ENCODE results near the gene GNAI2. TPM values are rescaled to one million over a fixed set of nuclear protein-coding genes. Genes with fewer than 3 reads are reported as not detected.
"Not testable (repeated sequence)": the region's sequence is repeated elsewhere in the genome, so short reads cannot be mapped to it uniquely, and the experiment has no call there.

GNAI2 gene
- total RNA-seq, 2 experiments from 2014 or later: 515 to 531 TPM

GRCh38 chr3:50205413-50206276, 30.4 kb upstream of the GNAI2 start:
- POLR2A ChIA-PET: no interaction called here
- no peaks in the 10 kb centered on the region for H3K4me1 Mint-ChIP-seq (ENCODE audit: low read depth)
- ATAC-seq: peak; percentile 64
- H3K9me3 Mint-ChIP-seq (ENCODE audit: insufficient read depth): no peaks in the 10 kb centered on the region
- no peak overlapping the region for H3K27ac Mint-ChIP-seq
- peak; percentile 48 for DNase-seq
- H3K36me3 Mint-ChIP-seq (ENCODE audit: low read depth): no peaks in the 10 kb centered on the region
- H3K27me3 Mint-ChIP-seq (ENCODE audit: low read depth): peaks cover 44% of the 10 kb centered on the region
- H3K4me3 Mint-ChIP-seq: no peak overlapping the region
- CTCF ChIA-PET: interaction anchor here (1.8 to 4.7 kb wide), 2 partner anchors 11 to 20 kb away, joined by 5 to 24 read pairs; no protein-coding TSS in a partner anchor

GRCh38 chr3:50207359-50208042, 28.5 kb upstream of the GNAI2 start:
- CTCF ChIA-PET: interaction anchor here (1.1 to 4.7 kb wide), 2 partner anchors 13 to 19 kb away, joined by 3 to 24 read pairs; no protein-coding TSS in a partner anchor
- no peak overlapping the region for H3K4me3 Mint-ChIP-seq
- POLR2A ChIA-PET: no interaction called here
- H3K36me3 Mint-ChIP-seq (ENCODE audit: low read depth): no peaks in the 10 kb centered on the region
- H3K27me3 Mint-ChIP-seq (ENCODE audit: low read depth): peaks cover 34% of the 10 kb centered on the region
- no peak for ATAC-seq
- DNase-seq: no peak
- no peak overlapping the region for H3K27ac Mint-ChIP-seq
- H3K9me3 Mint-ChIP-seq (ENCODE audit: insufficient read depth): no peaks in the 10 kb centered on the region
- H3K4me1 Mint-ChIP-seq (ENCODE audit: low read depth): peaks cover 5% of the 10 kb centered on the region

DNA sequence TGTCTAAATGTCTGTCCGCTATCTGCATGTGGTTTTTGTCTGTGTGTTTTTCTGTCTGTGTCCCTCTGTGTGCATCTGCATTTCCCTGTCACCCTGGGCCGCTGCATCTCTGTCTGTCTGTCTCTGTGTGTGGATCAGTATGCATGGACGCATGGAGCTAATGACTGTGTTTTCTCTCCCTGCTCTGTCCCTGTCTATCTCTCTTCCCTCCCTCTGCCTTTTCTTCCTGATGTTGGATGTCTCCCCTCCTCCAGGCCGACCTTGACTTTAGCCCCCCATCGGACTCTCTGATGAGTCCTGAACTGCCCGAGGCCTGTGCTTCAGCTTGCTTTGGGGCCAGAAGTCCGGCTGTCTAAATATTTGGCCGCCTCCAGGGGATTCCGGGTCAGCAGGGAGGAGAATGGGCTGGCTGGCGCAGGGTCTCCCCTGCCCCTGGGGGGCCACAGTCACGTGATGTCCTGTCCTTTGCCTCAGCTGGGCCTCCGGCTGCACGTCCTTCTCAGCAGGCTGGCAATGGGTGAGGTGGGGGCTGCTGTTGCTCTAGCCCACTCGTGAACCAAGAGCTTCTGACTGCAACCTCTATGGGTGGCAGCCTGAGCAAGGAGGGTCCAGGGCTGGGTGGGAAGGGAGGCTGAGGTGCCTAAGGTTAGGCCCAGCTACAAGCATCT, 27.2 kb upstream of the GNAI2 start:
- Mint-ChIP-seq H3K9me3 (ENCODE audit: insufficient read depth) (no peaks in the 10 kb centered on the region), H3K4me1 (ENCODE audit: low read depth) (peaks cover 5% of the 10 kb centered on the region), H3K27me3 (ENCODE audit: low read depth) (peaks cover 26% of the 10 kb centered on the region), H3K4me3 (no peak overlapping the region), H3K36me3 (ENCODE audit: low read depth) (no peaks in the 10 kb centered on the region), H3K27ac (no peak overlapping the region)
- POLR2A ChIA-PET: no interaction called here
- ATAC-seq: no peak
- no peak for DNase-seq
- CTCF ChIA-PET: interaction anchor here (1.1 to 2.3 kb wide), 3 partner anchors 14 to 18 kb away, joined by 3 to 8 read pairs (median 5); no protein-coding TSS in a partner anchor

DNA sequence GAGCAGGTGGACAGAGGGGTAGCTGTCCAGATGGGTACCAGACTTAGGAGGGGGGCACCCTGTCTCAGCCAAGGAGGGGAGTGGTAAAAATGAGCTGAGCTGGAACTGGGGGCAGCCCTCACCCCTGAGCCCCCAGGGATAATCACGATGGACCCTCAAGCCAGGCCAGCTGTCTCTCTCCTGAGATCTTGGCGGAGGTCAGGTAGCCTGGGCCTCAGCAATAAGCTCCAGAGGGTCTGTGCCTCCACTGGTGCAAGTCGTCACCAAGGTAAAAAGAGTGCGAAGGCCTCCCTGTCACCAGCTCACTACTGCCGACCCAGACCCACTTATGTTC, 25.9 kb upstream of the GNAI2 start:
- no peak for DNase-seq
- Mint-ChIP-seq H3K4me1 (ENCODE audit: low read depth) (peaks cover 5% of the 10 kb centered on the region), H3K9me3 (ENCODE audit: insufficient read depth) (no peaks in the 10 kb centered on the region), H3K27me3 (ENCODE audit: low read depth) (peaks cover 17% of the 10 kb centered on the region), H3K4me3 (no peak overlapping the region), H3K27ac (no peak overlapping the region), H3K36me3 (ENCODE audit: low read depth) (no peaks in the 10 kb centered on the region)
- no peak for ATAC-seq
- CTCF ChIA-PET: interaction anchor here (0.7 to 2.3 kb wide), 4 partner anchors 16 to 37 kb away, joined by 3 to 8 read pairs (median 6); no protein-coding TSS in a partner anchor
- POLR2A ChIA-PET: no interaction called here

- DNase-seq (no peak), ATAC-seq (no peak)
- Mint-ChIP-seq H3K27me3 (ENCODE audit: low read depth) (peaks cover 15% of the 10 kb centered on the region), H3K36me3 (ENCODE audit: low read depth) (no peaks in the 10 kb centered on the region), H3K9me3 (ENCODE audit: insufficient read depth) (no peaks in the 10 kb centered on the region), H3K4me3 (no peak overlapping the region), H3K27ac (no peak overlapping the region), H3K4me1 (ENCODE audit: low read depth) (peaks cover 5% of the 10 kb centered on the region)
- ChIA-PET POLR2A (no interaction called here), CTCF (interaction anchor here (0.7 to 2.3 kb wide), 5 partner anchors 15 to 36 kb away, joined by 3 to 8 read pairs (median 7); no protein-coding TSS in a partner anchor)
Measured at GRCh38 chr3:50210510-50211367, 25.3 kb upstream of the GNAI2 start.

GRCh38 chr3:50211368-50211717, 24.7 kb upstream of the GNAI2 start:
- H3K36me3 Mint-ChIP-seq (ENCODE audit: low read depth); H3K27ac Mint-ChIP-seq; H3K4me1 Mint-ChIP-seq (ENCODE audit: low read depth); H3K9me3 Mint-ChIP-seq (ENCODE audit: insufficient read depth); ATAC-seq; H3K4me3 Mint-ChIP-seq; DNase-seq: not testable (repeated sequence)
- ChIA-PET CTCF (interaction anchor here (1.1 to 1.9 kb wide), 3 partner anchors 14 to 36 kb away, joined by 3 to 7 read pairs (median 5); no protein-coding TSS in a partner anchor), POLR2A (interaction anchor here (0.6 to 1.7 kb wide), 2 partner anchors 12 to 17 kb away, joined by 3 to 5 read pairs; no protein-coding TSS in a partner anchor)
- H3K27me3 Mint-ChIP-seq (ENCODE audit: low read depth): peaks cover 12% of the 10 kb centered on the region

DNA sequence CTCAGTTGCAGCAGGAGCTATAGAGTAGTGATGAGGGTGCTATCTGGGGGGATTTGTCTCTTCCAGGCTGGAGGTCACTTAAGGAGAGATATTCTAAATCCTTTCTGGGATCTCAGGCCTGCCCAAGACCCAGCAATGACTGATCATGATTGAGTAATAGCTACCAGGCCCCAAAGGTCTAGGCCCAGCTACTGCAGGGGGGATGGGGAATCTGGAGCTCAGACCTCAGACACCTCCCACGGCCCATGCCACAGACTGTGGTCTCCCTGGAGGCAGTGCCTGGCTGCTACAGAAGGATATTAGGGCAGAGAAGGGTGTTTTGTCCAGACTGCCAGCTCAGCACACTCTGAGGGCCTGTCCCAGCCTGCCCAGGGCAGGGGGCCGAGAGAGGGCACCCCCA, 24.1 kb upstream of the GNAI2 start:
- no peak for ATAC-seq
- CTCF ChIA-PET: interaction anchor here (1.1 to 1.9 kb wide), 2 partner anchors 14 to 17 kb away, joined by 3 to 7 read pairs; no protein-coding TSS in a partner anchor
- POLR2A ChIA-PET: interaction anchor here (0.6 to 1.7 kb wide), 2 partner anchors 12 to 17 kb away, joined by 3 to 5 read pairs; no protein-coding TSS in a partner anchor
- Mint-ChIP-seq H3K4me3 (no peak overlapping the region), H3K9me3 (ENCODE audit: insufficient read depth) (no peaks in the 10 kb centered on the region), H3K4me1 (ENCODE audit: low read depth) (peaks cover 5% of the 10 kb centered on the region), H3K36me3 (ENCODE audit: low read depth) (no peaks in the 10 kb centered on the region), H3K27me3 (ENCODE audit: low read depth) (peaks cover 6% of the 10 kb centered on the region), H3K27ac (no peak overlapping the region)
- no peak for DNase-seq

- no peaks in the 10 kb centered on the region for H3K9me3 Mint-ChIP-seq (ENCODE audit: insufficient read depth)
- ChIA-PET POLR2A (interaction anchor here (1.7 kb wide), 1 partner anchor 18 kb away, joined by 5 read pairs; no protein-coding TSS in a partner anchor), CTCF (interaction anchor here (1.9 kb wide), 1 partner anchor 13 kb away, joined by 7 read pairs; no protein-coding TSS in a partner anchor)
- ATAC-seq (no peak), DNase-seq (no peak)
- no peaks in the 10 kb centered on the region for H3K36me3 Mint-ChIP-seq (ENCODE audit: low read depth)
- H3K27me3 Mint-ChIP-seq (ENCODE audit: low read depth): peaks cover 5% of the 10 kb centered on the region
- H3K4me1 Mint-ChIP-seq (ENCODE audit: low read depth): peaks cover 5% of the 10 kb centered on the region
- H3K27ac Mint-ChIP-seq: no peak overlapping the region
- no peak overlapping the region for H3K4me3 Mint-ChIP-seq
Measured at GRCh38 chr3:50212502-50212901, 23.5 kb upstream of the GNAI2 start.

- H3K4me3 Mint-ChIP-seq: no peak overlapping the region
- ATAC-seq (no peak), DNase-seq (no peak)
- H3K27me3 Mint-ChIP-seq (ENCODE audit: low read depth): peaks cover 3% of the 10 kb centered on the region
- no peaks in the 10 kb centered on the region for H3K36me3 Mint-ChIP-seq (ENCODE audit: low read depth)
- H3K4me1 Mint-ChIP-seq (ENCODE audit: low read depth): peaks cover 5% of the 10 kb centered on the region
- ChIA-PET CTCF (no interaction called here), POLR2A (interaction anchor here (1.7 kb wide), 1 partner anchor 18 kb away, joined by 5 read pairs; no protein-coding TSS in a partner anchor)
- H3K9me3 Mint-ChIP-seq (ENCODE audit: insufficient read depth): no peaks in the 10 kb centered on the region
- no peak overlapping the region for H3K27ac Mint-ChIP-seq
Measured at GRCh38 chr3:50212971-50213370, 23.0 kb upstream of the GNAI2 start.

DNA sequence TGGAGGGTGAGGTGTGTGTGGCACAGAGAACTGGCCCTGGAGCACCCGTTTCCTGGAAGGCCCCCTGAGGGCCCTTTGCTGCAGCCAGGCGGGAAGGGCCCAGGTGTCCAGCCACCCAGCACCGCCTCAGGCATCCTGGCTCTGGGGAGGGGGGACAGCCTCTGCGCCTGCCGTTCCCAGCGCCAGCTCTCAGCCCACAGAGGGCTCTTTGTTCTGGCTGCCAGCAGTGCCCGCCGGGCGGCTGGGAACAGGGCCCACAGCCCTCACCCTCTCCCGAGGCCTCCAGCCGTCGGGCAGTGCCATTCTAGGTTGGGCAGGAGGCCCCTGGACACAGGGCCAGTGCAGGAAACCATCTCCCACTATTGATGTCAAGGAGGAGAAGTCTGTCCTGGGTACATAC, 22.6 kb upstream of the GNAI2 start:
- Mint-ChIP-seq H3K9me3 (ENCODE audit: insufficient read depth) (no peaks in the 10 kb centered on the region), H3K4me3 (no peak overlapping the region), H3K27me3 (ENCODE audit: low read depth) (peaks cover 3% of the 10 kb centered on the region), H3K27ac (no peak overlapping the region), H3K4me1 (ENCODE audit: low read depth) (peaks cover 5% of the 10 kb centered on the region), H3K36me3 (ENCODE audit: low read depth) (no peaks in the 10 kb centered on the region)
- CTCF ChIA-PET: interaction anchor here (1.3 kb wide), 1 partner anchor 19 kb away, joined by 4 read pairs; no protein-coding TSS in a partner anchor
- ATAC-seq (no peak), DNase-seq (no peak)
- POLR2A ChIA-PET: no interaction called here

- H3K36me3 Mint-ChIP-seq (ENCODE audit: low read depth): no peaks in the 10 kb centered on the region
- POLR2A ChIA-PET: no interaction called here
- no peaks in the 10 kb centered on the region for H3K27me3 Mint-ChIP-seq (ENCODE audit: low read depth)
Measured at GRCh38 chr3:50214824-50215223, 21.2 kb upstream of the GNAI2 start.

More at GRCh38 chr3:50214824-50215223, 21.2 kb upstream of the GNAI2 start:
- H3K9me3 Mint-ChIP-seq (ENCODE audit: insufficient read depth): no peaks in the 10 kb centered on the region
- peaks cover 5% of the 10 kb centered on the region for H3K4me1 Mint-ChIP-seq (ENCODE audit: low read depth)
- no peak overlapping the region for H3K4me3 Mint-ChIP-seq
- H3K27ac Mint-ChIP-seq: no peak overlapping the region
- no peak for ATAC-seq
- DNase-seq: no peak
- CTCF ChIA-PET: interaction anchor here (0.7 to 1.8 kb wide), 3 partner anchors 11 to 21 kb away, joined by 3 to 5 read pairs (median 4); no protein-coding TSS in a partner anchor
